ENCODE measurements around the gene IFT43. TPM values are rescaled to one million over a fixed set of nuclear protein-coding genes. Genes with fewer than 3 reads are reported as not detected.

The IFT43 gene
- total RNA-seq, 1 experiment from 2014 or later = 19.5 TPM

GRCh38 chr14:76090616-76091391, 105.2 kb downstream of the IFT43 start:
- Mint-ChIP-seq H3K9me3 (ENCODE audit: unreplicated experiment) (no peaks in the 10 kb centered on the region), H3K4me1 (ENCODE audit: low read depth, unreplicated experiment) (no peaks in the 10 kb centered on the region), H3K27ac (ENCODE audit: unreplicated experiment) (no peak overlapping the region), H3K27me3 (ENCODE audit: insufficient read depth, unreplicated experiment) (peaks cover 6% of the 10 kb centered on the region), H3K36me3 (ENCODE audit: insufficient read depth, unreplicated experiment) (no peaks in the 10 kb centered on the region), H3K4me3 (ENCODE audit: unreplicated experiment) (no peak overlapping the region)
- Histone ChIP-seq H3K4me1 (no peaks in the 10 kb centered on the region), H3K36me3 (ENCODE audit: control insufficient read depth, insufficient read depth, low read length) (no peaks in the 10 kb centered on the region), H3K27me3 (replicated peaks; ENCODE audit: control insufficient read depth, insufficient read depth, low read length) (no peaks in the 10 kb centered on the region), H3K9me3 (no peaks in the 10 kb centered on the region), H3K4me3 (ENCODE audit: low read depth, low read length) (no peak overlapping the region)
- no TSS peak for BruUV-seq (replicated peaks)
- peak in 1 of 2 experiments; percentile 20 for DNase-seq
- TF ChIP-seq CTCF (IDR thresholded peaks at IDR 0.05; ENCODE audit: insufficient read depth in 1 of 2, low read depth in 1 of 2, low read length in 1 of 2, severe bottlenecking in 1 of 2, unreplicated experiment in 1 of 2) = peak in 1 of 2 experiments; percentile 33
- CTCF ChIA-PET = no interaction called here
- POLR2A ChIA-PET = no interaction called here
- intact Hi-C loops (cut with micrococcal nuclease; ENCODE audit: unreplicated experiment) = loop anchor here (2.0 kb wide), 1 partner anchor 40 kb away; no protein-coding TSS in a partner anchor

GRCh38 chr14:76093077-76093476, 107.5 kb downstream of the IFT43 start:
- Mint-ChIP-seq H3K4me3 (ENCODE audit: unreplicated experiment) (no peak overlapping the region), H3K36me3 (ENCODE audit: insufficient read depth, unreplicated experiment) (no peaks in the 10 kb centered on the region), H3K9me3 (ENCODE audit: unreplicated experiment) (no peaks in the 10 kb centered on the region), H3K4me1 (ENCODE audit: low read depth, unreplicated experiment) (no peaks in the 10 kb centered on the region), H3K27me3 (ENCODE audit: insufficient read depth, unreplicated experiment) (peaks cover 9% of the 10 kb centered on the region), H3K27ac (ENCODE audit: unreplicated experiment) (no peak overlapping the region)
- no peak for DNase-seq
- no peaks in the 10 kb centered on the region for H3K4me1 ChIP-seq
- no TSS peak for BruUV-seq (replicated peaks)
- H3K27me3 ChIP-seq (replicated peaks; ENCODE audit: control insufficient read depth, insufficient read depth, low read length) = no peaks in the 10 kb centered on the region
- H3K9me3 ChIP-seq = no peaks in the 10 kb centered on the region
- ChIA-PET CTCF (no interaction called here), POLR2A (no interaction called here)
- TF ChIP-seq CTCF (IDR thresholded peaks at IDR 0.05; ENCODE audit: insufficient read depth in 1 of 2, low read depth in 1 of 2, low read length in 1 of 2, severe bottlenecking in 1 of 2, unreplicated experiment in 1 of 2) = no peak
- H3K4me3 ChIP-seq (ENCODE audit: low read depth, low read length) = no peak overlapping the region
- no peaks in the 10 kb centered on the region for H3K36me3 ChIP-seq (ENCODE audit: control insufficient read depth, insufficient read depth, low read length)
- intact Hi-C loops (cut with micrococcal nuclease; ENCODE audit: unreplicated experiment) = no loop called here

GRCh38 chr14:76096257-76096656, 110.7 kb downstream of the IFT43 start:
- Mint-ChIP-seq H3K27me3 (ENCODE audit: insufficient read depth, unreplicated experiment) (peaks cover 9% of the 10 kb centered on the region), H3K9me3 (ENCODE audit: unreplicated experiment) (no peaks in the 10 kb centered on the region), H3K4me1 (ENCODE audit: low read depth, unreplicated experiment) (no peaks in the 10 kb centered on the region), H3K27ac (ENCODE audit: unreplicated experiment) (no peak overlapping the region), H3K36me3 (ENCODE audit: insufficient read depth, unreplicated experiment) (no peaks in the 10 kb centered on the region), H3K4me3 (ENCODE audit: unreplicated experiment) (no peak overlapping the region)
- Histone ChIP-seq H3K4me1 (no peaks in the 10 kb centered on the region), H3K36me3 (ENCODE audit: control insufficient read depth, insufficient read depth, low read length) (no peaks in the 10 kb centered on the region), H3K27me3 (replicated peaks; ENCODE audit: control insufficient read depth, insufficient read depth, low read length) (no peaks in the 10 kb centered on the region), H3K9me3 (no peaks in the 10 kb centered on the region), H3K4me3 (ENCODE audit: low read depth, low read length) (no peak overlapping the region)
- intact Hi-C loops (cut with micrococcal nuclease; ENCODE audit: unreplicated experiment) = no loop called here
- no peak for TF ChIP-seq CTCF (IDR thresholded peaks at IDR 0.05; ENCODE audit: insufficient read depth in 1 of 2, low read depth in 1 of 2, low read length in 1 of 2, severe bottlenecking in 1 of 2, unreplicated experiment in 1 of 2)
- ChIA-PET POLR2A (no interaction called here), CTCF (no interaction called here)
- BruUV-seq (replicated peaks) = no TSS peak
- no peak for DNase-seq
